ENCODE data around the gene SERINC3.

GRCh38 chr20:44536175-44536574 lies 14.3 kb upstream of the SERINC3 start:
- TF ChIP-seq CTCF (IDR thresholded peaks at IDR 0.05; ENCODE audit: low read length): no peak
- TF ChIP-seq EZH2 (optimal IDR thresholded peaks at IDR 0.05; ENCODE audit: low read depth, low read length): no peak
- no peak for TF ChIP-seq EZH2phosphoT487 (IDR thresholded peaks at IDR 0.05; ENCODE audit: low read length)

Data from MM.1S (cell line).